GM12878 (cell line): Measurements from ENCODE around the gene SORBS1.

ENCODE experiments used
- CHD2 ChIP-seq: IDR thresholded peaks from 2 replicates; pipeline ENCODE4 v1.6.1; 2011; ENCODE audit warnings: low read depth, low read length, improper control_type of control experiment, borderline replicate concordance
- CTCF ChIP-seq, 3 experiments: IDR thresholded peaks in 2 of 3; conservative IDR thresholded peaks in 1 of 3; 2 replicates each; pipeline ENCODE4 v1.5.1; 2011; ENCODE audit warnings: low read depth in 3 of 3, low read length in 3 of 3, mild to moderate bottlenecking in 3 of 3, control low read depth in 2 of 3, moderate library complexity in 2 of 3, inconsistent platforms in 1 of 3, mixed read lengths in 1 of 3; ENCODE audit not compliant: control insufficient read depth in 2 of 3, insufficient read depth in 1 of 3; ENCODE audit errors: extremely low read depth in 1 of 3
- EGR1 ChIP-seq, 2 experiments: IDR thresholded peaks; 1 replicate in 1 of 2; 2 replicates in 1 of 2; pipeline ENCODE4 v1.6.1; 2011 to 2012; ENCODE audit warnings: low read depth in 2 of 2, low read length in 2 of 2, borderline replicate concordance in 1 of 2, mild to moderate bottlenecking in 1 of 2, moderate library complexity in 1 of 2
- ESRRA ChIP-seq: IDR thresholded peaks from 2 replicates; pipeline ENCODE4 v1.6.1; 2012; ENCODE audit warnings: mild to moderate bottlenecking, low read length, improper control_type of control experiment
- EZH2 ChIP-seq: IDR thresholded peaks from 2 replicates; pipeline ENCODE4 v1.6.1; 2012; ENCODE audit warnings: low read depth, mild to moderate bottlenecking, control low read depth, inconsistent platforms, low read length, borderline replicate concordance; ENCODE audit not compliant: control insufficient read depth
- PAX5 ChIP-seq: IDR thresholded peaks from 2 replicates; pipeline ENCODE4 v1.6.1; 2011; ENCODE audit warnings: low read depth, low read length, borderline replicate concordance
- POLR2A ChIP-seq: IDR thresholded peaks from 2 replicates; pipeline ENCODE4 v1.6.1; 2011; ENCODE audit warnings: low read depth, mild to moderate bottlenecking, low read length
- POLR2AphosphoS5 ChIP-seq: IDR thresholded peaks from 2 replicates; pipeline ENCODE4 v1.6.1; 2011; ENCODE audit warnings: mild to moderate bottlenecking, low read length, inconsistent platforms
- SIN3A ChIP-seq: IDR thresholded peaks from 2 replicates; pipeline ENCODE4 v1.6.1; 2012; ENCODE audit warnings: low read depth, low read length, improper control_type of control experiment
- SMARCA5 ChIP-seq: fragments of 450-650 bp; IDR thresholded peaks from 2 replicates; pipeline ENCODE4 v1.6.1; 2017; ENCODE audit warnings: mild to moderate bottlenecking
- SP1 ChIP-seq: IDR thresholded peaks from one replicate; pipeline ENCODE4 v1.6.1; 2011; ENCODE audit warnings: low read depth, low read length
- ZBTB33 ChIP-seq: fragments of 450-650 bp; IDR thresholded peaks from 2 replicates; pipeline ENCODE4 v1.6.1; 2017; ENCODE audit warnings: mild to moderate bottlenecking

GRCh38 chr10:95476469-95477174 is 84.5 kb downstream of the SORBS1 start:
- TF ChIP-seq SMARCA5 (no peak), PAX5 (no peak), SP1 (no peak), SIN3A (no peak), CHD2 (no peak), POLR2AphosphoS5 (no peak), POLR2A (no peak), EZH2 (no peak), ESRRA (no peak), CTCF (IDR thresholded peaks at IDR 0.05 in 2 of 3, conservative IDR thresholded peaks at IDR 0.05 in 1 of 3; ENCODE audit: control insufficient read depth in 2 of 3, extremely low read depth in 1 of 3, insufficient read depth in 1 of 3, low read depth in 3 of 3, low read length in 3 of 3) (no peak), ZBTB33 (no peak), EGR1 (IDR thresholded peaks at IDR 0.05; ENCODE audit: borderline replicate concordance in 1 of 2, low read depth in 2 of 2, low read length in 2 of 2) (no peak)
